ENCODE measurements around the gene RPN2. TPM values are rescaled to one million over a fixed set of nuclear protein-coding genes. Genes with fewer than 3 reads are reported as not detected.

The RPN2 gene
- total and polyA plus RNA-seq, 2 of the 13 experiments (the other 11 are each of a cell fraction or from before 2014, with no cell fraction given): 587 to 1,818 TPM

GRCh38 chr20:37142708-37143107 lies 36.4 kb upstream of the RPN2 start:
- DNase-seq (ENCODE audit: low spot score) (no peak), FAIRE-seq (no peak), ATAC-seq (no peak)
- H3K27me3 ChIP-seq (ENCODE audit: control insufficient read depth in 1 of 2, insufficient read depth in 2 of 2, low read length in 2 of 2): no peaks in the 10 kb centered on the region
- CTCF ChIA-PET (ENCODE audit: low intra/inter-chr PET ratio, low total read pairs): no interaction called here
- no peaks in the 10 kb centered on the region for H3K79me2 ChIP-seq (ENCODE audit: insufficient read depth, low read length)
- H3K4me1 ChIP-seq (ENCODE audit: insufficient read depth, low read length): no peaks in the 10 kb centered on the region; the same call in 1 of the 2 replicates
- no peak overlapping the region for H3K4me3 ChIP-seq (replicated peaks in 1 of 3; ENCODE audit: insufficient read depth in 1 of 3, low read depth in 2 of 3, low read length in 3 of 3)
- 88% methylated on average over 3 of the region's 3 CpGs for WGBS (ENCODE audit: low lambda C conversion rate)
- no peaks in the 10 kb centered on the region for H3K9me3 ChIP-seq (ENCODE audit: low read length)
- BruUV-seq (replicated peaks): no TSS peak
- H2AFZ ChIP-seq (ENCODE audit: low read length): no peak overlapping the region
- TF ChIP-seq ZNF550 (CRISPR knock-in tag; IDR thresholded peaks at IDR 0.05; ENCODE audit: borderline replicate concordance): no peak
- TF ChIP-seq, protein P1, sequence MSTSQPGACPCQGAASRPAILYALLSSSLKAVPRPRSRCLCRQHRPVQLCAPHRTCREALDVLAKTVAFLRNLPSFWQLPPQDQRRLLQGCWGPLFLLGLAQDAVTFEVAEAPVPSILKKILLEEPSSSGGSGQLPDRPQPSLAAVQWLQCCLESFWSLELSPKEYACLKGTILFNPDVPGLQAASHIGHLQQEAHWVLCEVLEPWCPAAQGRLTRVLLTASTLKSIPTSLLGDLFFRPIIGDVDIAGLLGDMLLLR (CRISPR knock-in tag; IDR thresholded peaks at IDR 0.05): no peak
- TF ChIP-seq ONECUT2 (CRISPR knock-in tag; IDR thresholded peaks at IDR 0.05): no peak
- TF ChIP-seq RFX5 (IDR thresholded peaks at IDR 0.05; ENCODE audit: low read depth, low read length): no peak
- no peak for TF ChIP-seq DNMT1 (CRISPR knock-in tag; IDR thresholded peaks at IDR 0.05)
- TF ChIP-seq ZNF34 (CRISPR knock-in tag; IDR thresholded peaks at IDR 0.05; ENCODE audit: borderline replicate concordance): no peak
- no peak for TF ChIP-seq CEBPZ (IDR thresholded peaks at IDR 0.05; ENCODE audit: low read length)
- POLR2A ChIA-PET: no interaction called here
- H3K4me2 ChIP-seq (ENCODE audit: low read depth, low read length): no peak overlapping the region
- H3K36me3 ChIP-seq (replicated peaks in 1 of 2; ENCODE audit: control insufficient read depth in 1 of 2, insufficient read depth in 2 of 2, low read length in 2 of 2): no peaks in the 10 kb centered on the region
- in situ Hi-C loops (cut with HindIII; ENCODE audit: extremely low pct_ligation_motif_present, low pct_unique_long_range_greater_than_20kb) (no loop called here), intact Hi-C loops (cut with micrococcal nuclease; ENCODE audit: unreplicated experiment) (no loop called here)
- H4K20me1 ChIP-seq (ENCODE audit: insufficient read depth, low read length): no peaks in the 10 kb centered on the region
- no peak overlapping the region for H3K9ac ChIP-seq (ENCODE audit: insufficient read depth, low read depth, low read length)
- H3K27ac ChIP-seq (ENCODE audit: extremely low read length, insufficient read depth, low read length): no peak overlapping the region

Data from HepG2 (cell line).